ENCODE measurements around the gene TRDMT1.

- TF ChIP-seq CTCF (IDR thresholded peaks at IDR 0.05; ENCODE audit: poor library complexity) (no peak), EZH2 (IDR thresholded peaks at IDR 0.05; ENCODE audit: borderline replicate concordance) (no peak)
Measured at GRCh38 chr10:17233286-17233991, 32.0 kb upstream of the TRDMT1 start.
